ENCODE measurements around the gene CRAMP1.
"Not testable (repeated sequence)": the region's sequence is repeated elsewhere in the genome, so short reads cannot be mapped to it uniquely, and the experiment has no call there.

The CRAMP1 gene

GRCh38 chr16:1612320-1613111, at the start of gene CRAMP1:
CRAMP1 (plus strand) TSS chr16:1612360; CDS start chr16:1614640, 2,280 bp downstream.
- peak; percentile 21 for DNase-seq

- DNase-seq: no peak
Measured at GRCh38 chr16:1563786-1564185, 48.4 kb upstream of the CRAMP1 start.

- no peak for DNase-seq
Measured at GRCh38 chr16:1564325-1564724, 47.8 kb upstream of the CRAMP1 start.

GRCh38 chr16:1565083-1565805, 46.9 kb upstream of the CRAMP1 start:
- DNase-seq: no peak

GRCh38 chr16:1567988-1568387, 44.2 kb upstream of the CRAMP1 start:
- DNase-seq: no peak

- no peak for DNase-seq
Measured at GRCh38 chr16:1571012-1571671, 41.0 kb upstream of the CRAMP1 start.

GRCh38 chr16:1572673-1573072, 39.5 kb upstream of the CRAMP1 start:
- no peak for DNase-seq

GRCh38 chr16:1573301-1573700, 38.9 kb upstream of the CRAMP1 start:
- no peak for DNase-seq

- DNase-seq: no peak
Measured at GRCh38 chr16:1575578-1575977, 36.6 kb upstream of the CRAMP1 start.

GRCh38 chr16:1579214-1579613, 32.9 kb upstream of the CRAMP1 start:
- DNase-seq: no peak

- DNase-seq: no peak
Measured at GRCh38 chr16:1580256-1580655, 31.9 kb upstream of the CRAMP1 start.

- no peak for DNase-seq
Measured at GRCh38 chr16:1580956-1581355, 31.2 kb upstream of the CRAMP1 start.

- DNase-seq: no peak
Measured at GRCh38 chr16:1581804-1582203, 30.4 kb upstream of the CRAMP1 start.

GRCh38 chr16:1583180-1583579, 29.0 kb upstream of the CRAMP1 start:
- no peak for DNase-seq

- no peak for DNase-seq
Measured at GRCh38 chr16:1584926-1585484, 27.2 kb upstream of the CRAMP1 start.

GRCh38 chr16:1590366-1590765, 21.8 kb upstream of the CRAMP1 start:
- DNase-seq: no peak

- no peak for DNase-seq
Measured at GRCh38 chr16:1590930-1591705, 21.0 kb upstream of the CRAMP1 start.

GRCh38 chr16:1592446-1592845, 19.7 kb upstream of the CRAMP1 start:
- no peak for DNase-seq

- DNase-seq: not testable (repeated sequence)
Measured at GRCh38 chr16:1595511-1595910, 16.6 kb upstream of the CRAMP1 start.

- no peak for DNase-seq
Measured at GRCh38 chr16:1596516-1596915, 15.6 kb upstream of the CRAMP1 start.

- no peak for DNase-seq
Measured at GRCh38 chr16:1597154-1597553, 15.0 kb upstream of the CRAMP1 start.

- DNase-seq: no peak
Measured at GRCh38 chr16:1601031-1601430, 11.1 kb upstream of the CRAMP1 start.

GRCh38 chr16:1601489-1601888, 10.7 kb upstream of the CRAMP1 start:
- no peak for DNase-seq

All from retina (tissue), 1 donor.